Stimulated activated CD4-positive, alpha-beta T cell treated with anti-CD3 and anti-CD28 coated beads, Interleukin-15, amount 100 ng/mL, for 24 hours (primary cell): ENCODE results near the gene NEUROG1.
A peak's percentile ranks its signal among the peaks of the same experiment; 100 is the strongest.

Experiments
- DNase-seq: peaks from one replicate; pipeline ENCODE4 v3.0.0-alpha.2; 2020

Gene NEUROG1

GRCh38 chr5:135561266-135561665 lies 25.5 kb upstream of the NEUROG1 start:
- no peak for DNase-seq

DNA sequence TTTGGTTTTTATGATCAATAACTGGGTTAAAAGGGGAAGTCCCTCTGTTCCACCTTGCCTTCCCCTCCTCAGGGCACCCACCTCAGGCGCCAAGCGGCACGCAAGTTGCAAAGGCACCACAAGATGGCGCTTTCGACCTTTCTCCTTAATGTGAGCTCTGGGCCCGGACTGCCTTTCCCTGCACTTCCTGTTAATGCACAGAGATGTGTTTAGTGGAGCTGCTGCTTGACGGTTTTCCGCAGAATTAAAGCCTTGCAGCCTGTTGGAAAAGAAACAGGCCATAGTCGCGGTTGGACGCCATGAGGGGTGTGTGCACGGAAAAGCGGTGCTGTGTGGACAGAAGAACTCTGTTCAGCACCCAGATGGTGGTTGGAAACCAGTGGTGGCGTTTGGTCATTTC lies 25.1 kb upstream of the NEUROG1 start:
- DNase-seq, result peak; percentile 86

DNA sequence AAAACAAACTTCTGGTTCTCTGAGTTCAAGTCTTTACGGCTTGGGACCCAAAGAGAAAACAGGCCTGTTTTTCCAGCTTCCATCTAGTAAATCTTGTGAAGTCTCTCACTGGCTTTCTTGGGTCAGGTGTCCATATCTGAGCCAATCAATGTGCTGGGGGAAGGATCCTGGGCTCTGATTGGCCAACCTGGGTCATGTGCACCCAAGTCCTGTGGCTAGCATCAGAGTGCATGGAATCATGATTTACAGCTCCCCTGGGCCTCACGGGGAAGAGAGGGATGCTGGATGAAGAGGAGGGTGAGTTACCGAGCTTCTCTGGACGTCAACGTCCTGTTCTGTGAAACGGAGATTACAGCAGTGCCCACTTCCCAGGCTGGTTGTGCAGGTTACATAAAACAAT lies 23.6 kb upstream of the NEUROG1 start:
- peak; percentile 10 for DNase-seq

- no peak for DNase-seq
Observed at GRCh38 chr5:135557076-135557838, 21.5 kb upstream of the NEUROG1 start.

GRCh38 chr5:135556620-135557019 lies 20.9 kb upstream of the NEUROG1 start:
- no peak for DNase-seq

GRCh38 chr5:135555530-135555929 lies 19.8 kb upstream of the NEUROG1 start:
- no peak for DNase-seq

GRCh38 chr5:135553688-135554462 lies 18.1 kb upstream of the NEUROG1 start:
- DNase-seq, result no peak

- peak; percentile 75 for DNase-seq
Observed at GRCh38 chr5:135551593-135552447, 16.1 kb upstream of the NEUROG1 start.

DNA sequence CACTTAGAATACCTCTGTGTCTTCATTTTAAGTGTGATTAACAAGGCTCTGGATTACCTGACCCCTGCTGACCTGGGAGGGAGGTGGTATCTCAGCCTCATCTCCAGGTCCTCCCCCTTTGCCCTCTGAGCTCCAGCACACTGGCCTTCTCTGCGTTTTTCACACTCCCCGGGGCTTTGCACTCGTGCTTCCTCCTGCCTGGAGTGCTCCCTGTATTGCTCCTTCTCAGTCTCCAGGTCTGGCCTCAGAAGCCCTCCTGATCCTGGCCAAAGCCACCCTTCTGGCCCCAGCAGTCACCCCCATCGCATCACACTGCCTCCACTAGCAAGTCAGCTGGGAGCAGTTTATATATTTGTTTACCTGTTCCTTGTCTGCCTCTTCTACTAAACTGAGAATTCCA lies 13.6 kb upstream of the NEUROG1 start:
- no peak for DNase-seq

DNA sequence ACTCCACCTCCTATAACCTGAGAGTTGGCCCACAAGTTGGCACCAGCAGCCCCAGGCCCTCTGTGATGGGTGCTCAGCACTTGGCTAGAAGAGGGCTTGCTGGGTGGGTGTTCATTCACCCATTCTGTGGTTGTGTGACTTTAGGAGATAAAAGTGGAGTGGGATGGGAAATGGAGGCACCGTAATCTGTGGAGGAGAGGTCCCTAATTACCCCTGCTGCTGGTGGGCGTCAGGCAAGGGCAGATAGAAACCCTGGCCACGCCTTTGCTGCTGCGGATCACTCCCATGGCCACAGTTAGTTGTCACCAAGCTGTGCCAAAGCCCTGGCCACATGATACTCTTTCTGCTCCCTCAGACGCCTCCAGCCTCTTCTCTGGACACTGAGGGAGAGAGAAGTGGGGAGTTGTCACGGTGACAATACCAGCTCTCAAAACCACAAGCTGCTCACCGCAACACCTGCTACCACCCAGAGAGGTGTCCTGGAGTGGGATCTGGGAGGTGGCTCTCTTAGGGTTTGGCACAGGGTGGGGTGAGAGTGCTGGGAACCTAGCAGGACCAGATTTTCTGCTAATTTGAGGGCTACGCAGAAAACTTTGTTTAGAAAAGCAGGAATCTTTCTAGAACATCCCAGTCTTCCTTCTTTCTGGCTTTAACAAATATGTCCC lies 12.0 kb upstream of the NEUROG1 start:
- DNase-seq, result no peak

DNA sequence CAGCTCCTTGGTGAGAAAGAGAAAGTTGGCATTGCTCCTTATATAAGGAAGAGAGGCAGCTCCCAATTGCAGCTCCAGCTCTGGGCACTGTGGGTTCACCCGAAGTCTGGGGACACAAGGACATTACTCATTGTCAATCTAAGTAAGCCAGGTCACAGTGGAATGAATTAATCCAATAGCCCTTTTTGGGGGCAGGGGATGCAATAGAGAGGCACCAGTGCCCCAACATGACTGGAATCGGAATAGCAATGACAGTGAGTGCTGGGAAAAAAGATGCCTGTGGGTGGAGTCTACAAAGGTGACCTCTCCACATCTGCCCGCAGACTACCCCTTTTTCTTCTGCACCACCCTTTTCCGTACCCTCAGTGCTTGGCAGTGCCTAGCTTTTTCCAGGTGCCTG lies 11.1 kb upstream of the NEUROG1 start:
- DNase-seq, result no peak

- DNase-seq, result no peak
Observed at GRCh38 chr5:135546101-135546500, 10.3 kb upstream of the NEUROG1 start.

DNA sequence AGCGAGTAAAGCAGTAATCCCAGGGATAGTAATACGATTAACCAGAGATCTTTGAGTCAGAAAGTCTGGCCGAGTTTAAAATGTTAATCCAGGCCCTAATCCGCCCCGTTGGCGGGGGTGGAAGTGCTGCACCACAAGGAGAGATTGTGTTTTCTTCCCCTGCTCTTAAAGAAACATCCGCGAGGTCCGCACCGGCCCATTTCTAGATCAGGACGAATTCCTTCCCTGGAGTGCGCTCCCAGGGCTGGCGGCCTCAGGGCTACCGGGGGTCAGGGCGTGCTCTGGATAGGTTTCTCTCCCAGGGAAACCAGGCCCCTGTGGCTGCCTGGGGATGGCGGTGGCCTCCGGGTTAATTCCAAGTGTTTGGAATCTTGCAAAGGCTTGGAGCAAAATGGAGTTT lies 9.3 kb upstream of the NEUROG1 start:
- DNase-seq, result no peak

GRCh38 chr5:135543485-135544304 lies 7.9 kb upstream of the NEUROG1 start:
- peak; percentile 21 for DNase-seq

- DNase-seq, result no peak
Observed at GRCh38 chr5:135543001-135543484, 7.3 kb upstream of the NEUROG1 start.

DNA sequence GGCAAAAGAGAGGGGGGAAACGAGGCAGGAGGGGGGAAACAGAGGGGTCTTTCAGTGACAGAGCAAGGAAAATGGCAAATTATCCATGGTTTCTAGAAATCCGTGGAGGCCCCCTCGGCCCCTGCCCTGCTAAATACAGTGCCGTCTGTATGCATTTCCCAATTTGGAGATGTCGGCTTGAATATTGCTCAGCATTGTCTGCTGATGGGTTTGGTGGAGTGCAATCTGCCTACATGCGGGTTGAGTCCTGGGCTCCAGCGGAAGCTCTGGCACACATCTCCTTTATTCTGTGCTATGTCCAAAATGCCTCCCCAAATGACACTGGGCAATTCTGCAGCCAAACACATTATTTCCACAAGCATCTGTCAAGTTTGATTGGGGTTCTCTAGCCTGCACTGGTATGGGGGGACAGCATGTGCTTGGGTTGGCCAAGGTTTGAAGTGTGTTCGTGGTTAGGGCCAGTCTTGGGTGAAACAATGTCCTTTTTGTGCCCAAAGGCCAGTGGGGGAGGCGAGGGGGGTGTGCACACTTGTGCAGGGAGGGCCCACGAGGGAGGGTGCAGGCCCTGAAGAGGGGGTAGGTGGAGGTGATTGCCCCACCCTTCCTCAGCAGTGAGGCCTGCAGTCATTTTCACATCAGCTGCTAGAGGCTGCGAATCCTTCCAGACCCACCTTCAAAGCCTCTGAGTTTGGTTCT lies 6.2 kb upstream of the NEUROG1 start:
- DNase-seq, result no peak

GRCh38 chr5:135539430-135540005 lies 3.8 kb upstream of the NEUROG1 start:
- DNase-seq, result no peak

DNA sequence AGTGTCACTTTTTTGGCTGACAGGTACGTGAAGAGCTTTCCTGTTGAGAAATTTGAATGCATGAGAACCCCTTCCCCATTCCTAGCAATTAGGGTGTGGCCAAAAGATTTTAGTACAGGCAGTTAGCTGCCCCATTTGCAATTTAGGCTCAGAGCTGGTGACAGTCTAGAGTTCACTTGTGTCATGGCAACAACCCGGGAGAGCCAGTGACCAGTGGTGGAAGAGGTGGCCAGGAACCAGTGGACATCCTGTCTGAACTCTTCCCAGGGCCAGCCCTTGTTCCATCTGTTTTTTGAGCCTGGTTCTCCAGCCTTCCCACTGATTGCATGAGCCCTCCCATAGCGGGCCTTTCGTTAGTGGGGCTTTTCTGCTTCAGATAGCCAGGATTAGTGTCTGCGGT lies 2.5 kb upstream of the NEUROG1 start:
- DNase-seq, result no peak

DNA sequence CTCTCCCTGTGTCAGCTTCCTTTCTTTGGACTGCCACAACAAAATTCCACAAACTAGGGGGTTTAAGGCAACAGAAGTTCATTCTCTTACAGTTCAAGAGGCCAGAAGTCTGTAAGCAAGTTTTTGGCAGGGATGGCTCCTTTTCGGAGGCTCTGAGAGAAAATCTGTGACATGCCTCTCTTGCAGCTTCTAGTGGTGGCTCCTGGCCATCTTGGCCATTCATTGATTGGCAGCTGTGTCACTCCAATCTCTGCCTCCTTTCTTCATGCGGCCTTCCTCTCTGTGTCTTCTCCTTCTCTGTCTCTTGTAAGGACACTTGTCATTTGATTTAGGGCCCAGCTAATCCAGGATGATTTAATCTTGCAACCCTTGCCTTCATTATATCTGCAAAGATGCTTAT lies 2.0 kb upstream of the NEUROG1 start:
- DNase-seq, result no peak

DNA sequence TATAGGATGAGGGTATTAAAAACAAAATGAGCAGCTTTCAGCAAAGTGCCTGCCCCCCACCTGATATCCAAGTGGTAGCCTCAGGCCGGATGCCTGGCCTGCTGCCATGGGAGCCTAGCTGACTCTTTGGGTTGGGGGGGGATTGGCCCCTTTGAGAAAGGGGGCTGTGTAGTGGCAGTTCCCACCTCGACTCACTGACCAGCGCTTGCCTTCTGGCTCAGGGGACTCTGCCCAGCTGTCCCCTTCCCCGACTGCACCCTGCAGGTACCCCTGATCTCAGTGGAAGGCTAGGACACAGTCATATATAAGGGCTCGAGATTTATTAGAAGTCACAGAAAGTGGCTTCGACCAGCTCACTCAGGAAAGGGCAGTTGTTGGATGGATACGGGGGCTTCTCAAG lies 1.5 kb upstream of the NEUROG1 start:
- DNase-seq, result no peak

DNA sequence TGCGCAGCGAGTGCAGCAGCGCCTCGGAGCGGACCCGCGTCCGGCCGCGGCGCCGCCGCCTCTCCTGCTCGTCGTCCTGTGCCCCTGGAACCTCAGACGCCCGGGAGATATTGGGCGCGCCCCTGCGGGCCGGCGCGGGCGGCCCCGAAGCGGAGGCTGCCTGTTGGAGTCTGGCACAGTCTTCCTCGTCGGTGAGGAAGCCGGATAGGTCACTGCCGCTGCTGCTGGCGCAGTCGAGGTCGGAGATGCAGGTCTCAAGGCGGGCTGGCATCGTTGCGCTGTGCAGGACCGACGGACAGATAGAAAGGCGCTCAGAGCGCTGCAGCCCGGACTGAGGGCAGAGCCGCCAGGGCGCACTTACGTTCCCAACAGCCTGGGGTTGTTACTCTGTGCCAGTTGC lies 344 bp downstream of the NEUROG1 start:
- DNase-seq, result no peak
